Loucy (cell line): ENCODE data around the gene NOL9.

Source experiments
- H2AFZ ChIP-seq: fragments of 200-600 bp; sonication (generic); 2 replicates; pipeline ENCODE4 v1.6.0; 2016; ENCODE audit warnings: antibody characterized with exemption, mild to moderate bottlenecking, low read length, moderate library complexity
- H3F3A ChIP-seq: fragments of 200-600 bp; 2 replicates; pipeline ENCODE4 v1.6.0; 2016; ENCODE audit warnings: antibody characterized with exemption, low read depth, mild to moderate bottlenecking
- H3K27me3 ChIP-seq: fragments of 200-600 bp; sonication (generic); 2 replicates; pipeline ENCODE4 v1.6.1; 2014; ENCODE audit warnings: low read length, mild to moderate bottlenecking; ENCODE audit not compliant: insufficient read depth, poor library complexity, severe bottlenecking
- H3K36me3 ChIP-seq: fragments of 200-600 bp; sonication (generic); 2 replicates; pipeline ENCODE4 v1.6.1; 2016; ENCODE audit warnings: low read length; ENCODE audit not compliant: insufficient read depth
- H3K4me1 ChIP-seq: fragments of 200-600 bp; sonication (generic); 2 replicates; pipeline ENCODE4 v1.5.1; 2014; ENCODE audit warnings: low read length, mild to moderate bottlenecking; ENCODE audit not compliant: insufficient read depth, poor library complexity, severe bottlenecking
- H3K4me2 ChIP-seq: fragments of 200-600 bp; sonication (generic); 2 replicates; pipeline ENCODE4 v1.6.0; 2014; ENCODE audit warnings: antibody characterized with exemption, low read length, low read depth, mild to moderate bottlenecking; ENCODE audit not compliant: poor library complexity, severe bottlenecking
- H3K4me3 ChIP-seq: fragments of 200-600 bp; sonication (generic); 2 replicates; pipeline ENCODE4 v1.5.1; 2014; ENCODE audit warnings: low read length, mild to moderate bottlenecking, mixed read lengths; ENCODE audit not compliant: poor library complexity, severe bottlenecking
- H3K79me2 ChIP-seq: fragments of 200-600 bp; sonication (generic); 2 replicates; pipeline ENCODE4 v1.6.1; 2014; ENCODE audit warnings: low read length; ENCODE audit not compliant: insufficient read depth
- H3K9ac ChIP-seq: fragments of 200-600 bp; sonication (generic); 2 replicates; pipeline ENCODE4 v1.6.0; 2014; ENCODE audit warnings: mild to moderate bottlenecking, low read depth, low read length, moderate library complexity; ENCODE audit not compliant: poor library complexity, severe bottlenecking
- H3K9me2 ChIP-seq: fragments of 200-600 bp; sonication (generic); replicated peaks from 2 replicates; pipeline ENCODE4 v1.6.1; 2016; ENCODE audit warnings: low read depth, low read length, mixed read lengths
- H3K9me3 ChIP-seq: fragments of 200-600 bp; sonication (generic); 2 replicates; pipeline ENCODE4 v1.6.1; 2014; ENCODE audit warnings: mild to moderate bottlenecking, antibody characterized with exemption, low read length, low read depth; ENCODE audit not compliant: insufficient read depth
- H4K20me1 ChIP-seq: fragments of 200-600 bp; sonication (generic); 2 replicates; pipeline ENCODE4 v1.6.0; 2014; ENCODE audit warnings: antibody characterized with exemption, low read length, mild to moderate bottlenecking; ENCODE audit not compliant: insufficient read depth, poor library complexity, severe bottlenecking
- CTCF ChIP-seq: fragments of 200-600 bp; sonication (generic); conservative IDR thresholded peaks from 2 replicates; pipeline ENCODE4 v1.5.1; 2014; ENCODE audit warnings: mild to moderate bottlenecking, antibody characterized with exemption, low read length
- EZH2phosphoT487 ChIP-seq: fragments of 200-600 bp; IDR thresholded peaks from 2 replicates; pipeline ENCODE4 v1.6.1; 2018; ENCODE audit warnings: antibody characterized with exemption, mild to moderate bottlenecking, moderate library complexity, borderline replicate concordance

The NOL9 gene

GRCh38 chr1:6592865-6593593, 38.7 kb upstream of the NOL9 start:
- Histone ChIP-seq H2AFZ (no peak overlapping the region), H3K4me3 (no peak overlapping the region), H3K36me3 (peaks cover 72% of the 10 kb centered on the region; the same call in 1 of the 2 replicates), H3K4me2 (no peak overlapping the region), H3F3A (no peaks in the 10 kb centered on the region), H3K27me3 (no peaks in the 10 kb centered on the region), H3K4me1 (peaks cover 9% of the 10 kb centered on the region), H4K20me1 (peaks cover 21% of the 10 kb centered on the region), H3K9me2 (no peaks in the 10 kb centered on the region), H3K9ac (no peak overlapping the region), H3K9me3 (no peaks in the 10 kb centered on the region), H3K79me2 (peaks cover 25% of the 10 kb centered on the region)
- TF ChIP-seq EZH2phosphoT487 = no peak
- TF ChIP-seq CTCF = no peak

- peaks cover 17% of the 10 kb centered on the region for H4K20me1 ChIP-seq
- H3K4me3 ChIP-seq = no peak overlapping the region
- H3K79me2 ChIP-seq = peaks cover 19% of the 10 kb centered on the region
- no peak overlapping the region for H2AFZ ChIP-seq
- H3K27me3 ChIP-seq = no peaks in the 10 kb centered on the region
- no peaks in the 10 kb centered on the region for H3F3A ChIP-seq
- no peaks in the 10 kb centered on the region for H3K9me2 ChIP-seq
- no peaks in the 10 kb centered on the region for H3K9me3 ChIP-seq
- no peak overlapping the region for H3K9ac ChIP-seq
- peaks cover 66% of the 10 kb centered on the region; the same call in 1 of the 2 replicates for H3K36me3 ChIP-seq
- H3K4me2 ChIP-seq = no peak overlapping the region
- TF ChIP-seq CTCF = no peak
- peaks cover 3% of the 10 kb centered on the region for H3K4me1 ChIP-seq
These were observed 38.1 kb upstream of the NOL9 start for GRCh38 chr1:6592441-6592840.

GRCh38 chr1:6591644-6592043, 37.3 kb upstream of the NOL9 start:
- H3K36me3 ChIP-seq = peaks cover 62% of the 10 kb centered on the region; the same call in 1 of the 2 replicates
- H3K4me2 ChIP-seq = no peak overlapping the region
- no peak overlapping the region for H2AFZ ChIP-seq
- peaks cover 12% of the 10 kb centered on the region for H4K20me1 ChIP-seq
- H3K9ac ChIP-seq = no peak overlapping the region
- no peak for TF ChIP-seq CTCF
- no peaks in the 10 kb centered on the region for H3K27me3 ChIP-seq
- H3K79me2 ChIP-seq = peaks cover 11% of the 10 kb centered on the region; the same call in 1 of the 2 replicates
- no peaks in the 10 kb centered on the region for H3K9me3 ChIP-seq
- peaks cover under 1% of the 10 kb centered on the region for H3K4me1 ChIP-seq
- H3K9me2 ChIP-seq = no peaks in the 10 kb centered on the region
- H3K4me3 ChIP-seq = no peak overlapping the region
- H3F3A ChIP-seq = no peaks in the 10 kb centered on the region
